ENCODE results near the gene NT5C3B.

GRCh38 chr17:41810659-41811548 is 25.1 kb downstream of the NT5C3B start:
- TF ChIP-seq EZH2 (IDR thresholded peaks at IDR 0.05; ENCODE audit: insufficient read depth, poor library complexity, severe bottlenecking) = no peak
- TF ChIP-seq EZH2phosphoT487 (IDR thresholded peaks at IDR 0.05; ENCODE audit: insufficient read depth, low read depth) = no peak

Measured in GM23248 (cell line).